ENCODE data around the gene ALG3. TPM values are rescaled to one million over a fixed set of nuclear protein-coding genes. Genes with fewer than 3 reads are reported as not detected.

The ALG3 gene
- total and polyA plus RNA-seq, 2 donors (not counting 3 experiments of a cell fraction or from before 2014, with no cell fraction given) = 42.9 to 99.9 TPM

- ChIA-PET CTCF (interaction anchor here (1.6 to 7.6 kb wide), 2 partner anchors 8 kb away, joined by 5 to 65 read pairs; no protein-coding TSS in a partner anchor), POLR2A (no interaction called here)
- Histone ChIP-seq H3K27ac (ENCODE audit: insufficient read depth, low read depth, low read length) (no peak overlapping the region), H3K9me1 (replicated peaks; ENCODE audit: control insufficient read depth, extremely low read depth, insufficient read depth, low read length) (no peaks in the 10 kb centered on the region), H3K4me3 (replicated peaks in 1 of 3; ENCODE audit: insufficient read depth in 1 of 3, low read depth in 1 of 3, low read length in 3 of 3) (no peak overlapping the region), H2AFZ (ENCODE audit: low read depth, low read length) (no peak overlapping the region), H3K79me2 (ENCODE audit: control insufficient read depth, insufficient read depth, low read length) (no peaks in the 10 kb centered on the region), H3K9me3 (replicated peaks; ENCODE audit: control insufficient read depth, insufficient read depth, low read length) (no peaks in the 10 kb centered on the region), H3K4me1 (ENCODE audit: control insufficient read depth, extremely low read depth, insufficient read depth, low read length) (peaks cover 8% of the 10 kb centered on the region), H3K27me3 (ENCODE audit: control insufficient read depth in 2 of 2, insufficient read depth in 2 of 2, low read length in 2 of 2) (peaks cover 0 to 2% of the 10 kb centered on the region in 2 experiments), H3K36me3 (ENCODE audit: control insufficient read depth in 2 of 2, extremely low read depth in 1 of 2, insufficient read depth in 2 of 2, low read length in 2 of 2) (no peaks in the 10 kb centered on the region), H3K9ac (replicated peaks; ENCODE audit: extremely low read depth, insufficient read depth, low read length) (no peak overlapping the region), H4K20me1 (replicated peaks; ENCODE audit: control insufficient read depth, extremely low read depth, insufficient read depth, low read length) (no peaks in the 10 kb centered on the region), H3K4me2 (ENCODE audit: insufficient read depth, low read length) (no peak overlapping the region)
- FAIRE-seq (no peak), DNase-seq (ENCODE audit: low read depth, low spot score) (no peak)
- dilution Hi-C loops (cut with MboI; ENCODE audit: extremely low pct_ligation_motif_present, low sequenced_read_pairs) = no loop called here
- TF ChIP-seq GATA2 (IDR thresholded peaks at IDR 0.05; ENCODE audit: insufficient read depth, insufficient read length, low read depth, low read length) (no peak), MYC (IDR thresholded peaks at IDR 0.05; ENCODE audit: low read depth, low read length) (no peak), JUN (IDR thresholded peaks at IDR 0.05; ENCODE audit: borderline replicate concordance, insufficient read depth, insufficient read length, low read depth) (no peak), EZH2 (IDR thresholded peaks at IDR 0.05; ENCODE audit: borderline replicate concordance, low read depth, low read length, severe bottlenecking) (no peak), POLR2A (IDR thresholded peaks at IDR 0.05; ENCODE audit: low read depth, low read length) (no peak), FOS (IDR thresholded peaks at IDR 0.05; ENCODE audit: borderline replicate concordance, insufficient read depth, low read length) (no peak), POLR2AphosphoS5 (IDR thresholded peaks at IDR 0.05; ENCODE audit: insufficient read depth, low read depth, low read length) (no peak)
- TF ChIP-seq, protein P1, sequence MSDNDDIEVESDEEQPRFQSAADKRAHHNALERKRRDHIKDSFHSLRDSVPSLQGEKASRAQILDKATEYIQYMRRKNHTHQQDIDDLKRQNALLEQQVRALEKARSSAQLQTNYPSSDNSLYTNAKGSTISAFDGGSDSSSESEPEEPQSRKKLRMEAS (IDR thresholded peaks at IDR 0.05; ENCODE audit: insufficient read depth, insufficient read length) = no peak
- intact Hi-C loops (cut with micrococcal nuclease) = no loop called here
- BruUV-seq (replicated peaks) = no TSS peak
These were observed 29.9 kb downstream of the ALG3 start for GRCh38 chr3:184218814-184219213.

DNA sequence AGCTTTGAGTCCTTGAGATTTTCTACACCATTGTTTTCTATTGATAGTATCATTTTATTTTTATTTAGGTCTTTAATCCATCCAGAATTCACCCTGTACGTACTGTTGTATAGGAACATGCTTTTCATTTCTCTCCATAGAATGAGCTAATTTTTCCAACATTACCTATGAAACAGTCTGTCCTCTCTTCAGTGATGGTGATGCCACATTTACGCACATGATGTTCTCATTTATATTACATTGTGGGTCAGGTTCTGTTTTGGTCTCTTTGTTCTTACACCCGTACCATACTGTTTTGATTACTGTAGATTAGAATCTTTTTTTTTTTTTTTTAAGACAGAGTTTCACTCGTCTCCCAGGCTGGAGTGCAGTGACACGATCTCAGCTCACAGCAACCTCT is 37.0 kb downstream of the ALG3 start:
- Histone ChIP-seq H2AFZ (ENCODE audit: low read depth, low read length) (no peak overlapping the region), H3K36me3 (ENCODE audit: control insufficient read depth in 2 of 2, extremely low read depth in 1 of 2, insufficient read depth in 2 of 2, low read length in 2 of 2) (no peaks in the 10 kb centered on the region), H3K4me3 (replicated peaks in 1 of 3; ENCODE audit: insufficient read depth in 1 of 3, low read depth in 1 of 3, low read length in 3 of 3) (no peak overlapping the region), H3K4me1 (ENCODE audit: control insufficient read depth, extremely low read depth, insufficient read depth, low read length) (peaks cover 8% of the 10 kb centered on the region), H3K9me1 (replicated peaks; ENCODE audit: control insufficient read depth, extremely low read depth, insufficient read depth, low read length) (no peaks in the 10 kb centered on the region), H4K20me1 (replicated peaks; ENCODE audit: control insufficient read depth, extremely low read depth, insufficient read depth, low read length) (no peaks in the 10 kb centered on the region), H3K4me2 (ENCODE audit: insufficient read depth, low read length) (no peak overlapping the region), H3K27ac (ENCODE audit: insufficient read depth, low read depth, low read length) (no peak overlapping the region), H3K9ac (replicated peaks; ENCODE audit: extremely low read depth, insufficient read depth, low read length) (no peak overlapping the region), H3K27me3 (ENCODE audit: control insufficient read depth in 2 of 2, insufficient read depth in 2 of 2, low read length in 2 of 2) (peaks cover under 1 to 8% of the 10 kb centered on the region in 2 experiments), H3K9me3 (replicated peaks; ENCODE audit: control insufficient read depth, insufficient read depth, low read length) (no peaks in the 10 kb centered on the region), H3K79me2 (ENCODE audit: control insufficient read depth, insufficient read depth, low read length) (no peaks in the 10 kb centered on the region)
- ChIA-PET CTCF (interaction anchor here (1.7 to 3.6 kb wide), 2 partner anchors 8 to 16 kb away, joined by 5 to 24 read pairs; no protein-coding TSS in a partner anchor), POLR2A (no interaction called here)
- BruUV-seq (replicated peaks) = no TSS peak
- dilution Hi-C loops (cut with MboI; ENCODE audit: extremely low pct_ligation_motif_present, low sequenced_read_pairs) (no loop called here), intact Hi-C loops (cut with micrococcal nuclease) (no loop called here)
- TF ChIP-seq MYC (IDR thresholded peaks at IDR 0.05; ENCODE audit: low read depth, low read length) = no peak
- no peak for TF ChIP-seq JUN (IDR thresholded peaks at IDR 0.05; ENCODE audit: borderline replicate concordance, insufficient read depth, insufficient read length, low read depth)
- TF ChIP-seq GATA2 (IDR thresholded peaks at IDR 0.05; ENCODE audit: insufficient read depth, insufficient read length, low read depth, low read length) = no peak
- DNase-seq (ENCODE audit: low read depth, low spot score) (no peak), FAIRE-seq (peak; percentile 12)

Data from endothelial cell of umbilical vein (primary cell).